Measurements from ENCODE around the gene ATP2A2.
A peak's percentile ranks its signal among the peaks of the same experiment; 100 is the strongest.

The ATP2A2 gene

GRCh38 chr12:110266980-110267620, 13.9 kb upstream of the ATP2A2 start:
- Histone ChIP-seq H3K9me3 (ENCODE audit: control insufficient read depth, low read length) (no peaks in the 10 kb centered on the region), H3K27ac (no peak overlapping the region), H3K36me3 (ENCODE audit: control insufficient read depth, insufficient read depth, low read length) (no peaks in the 10 kb centered on the region), H2AFZ (peak overlapping the region; percentile 18), H3K27me3 (ENCODE audit: control insufficient read depth, insufficient read depth, low read length) (no peaks in the 10 kb centered on the region), H3K9ac (no peak overlapping the region), H3K4me3 (ENCODE audit: low read depth, low read length) (no peak overlapping the region), H3K4me1 (peaks cover 4% of the 10 kb centered on the region), H3K79me2 (no peaks in the 10 kb centered on the region), H3K4me2 (ENCODE audit: low read length) (no peak overlapping the region)
- TF ChIP-seq CTCF (IDR thresholded peaks at IDR 0.05): no peak

- Histone ChIP-seq H3K4me3 (ENCODE audit: low read depth, low read length) (no peak overlapping the region), H3K4me2 (ENCODE audit: low read length) (no peak overlapping the region), H3K27ac (no peak overlapping the region), H3K79me2 (no peaks in the 10 kb centered on the region), H3K9me3 (ENCODE audit: control insufficient read depth, low read length) (no peaks in the 10 kb centered on the region), H3K9ac (no peak overlapping the region), H2AFZ (no peak overlapping the region), H3K27me3 (ENCODE audit: control insufficient read depth, insufficient read depth, low read length) (no peaks in the 10 kb centered on the region), H3K36me3 (ENCODE audit: control insufficient read depth, insufficient read depth, low read length) (no peaks in the 10 kb centered on the region), H3K4me1 (peaks cover 4% of the 10 kb centered on the region)
- TF ChIP-seq CTCF (IDR thresholded peaks at IDR 0.05): no peak
Measured at GRCh38 chr12:110269622-110270124, 11.4 kb upstream of the ATP2A2 start.

GRCh38 chr12:110270125-110270962, 10.7 kb upstream of the ATP2A2 start:
- no peak overlapping the region for H3K4me2 ChIP-seq (ENCODE audit: low read length)
- no peaks in the 10 kb centered on the region for H3K27me3 ChIP-seq (ENCODE audit: control insufficient read depth, insufficient read depth, low read length)
- no peak for TF ChIP-seq CTCF (IDR thresholded peaks at IDR 0.05)
- H3K36me3 ChIP-seq (ENCODE audit: control insufficient read depth, insufficient read depth, low read length): no peaks in the 10 kb centered on the region
- H3K79me2 ChIP-seq: no peaks in the 10 kb centered on the region
- H3K9me3 ChIP-seq (ENCODE audit: control insufficient read depth, low read length): no peaks in the 10 kb centered on the region
- H3K4me3 ChIP-seq (ENCODE audit: low read depth, low read length): no peak overlapping the region
- no peak overlapping the region for H2AFZ ChIP-seq
- peaks cover 4% of the 10 kb centered on the region for H3K4me1 ChIP-seq
- H3K27ac ChIP-seq: no peak overlapping the region
- H3K9ac ChIP-seq: no peak overlapping the region

- no peaks in the 10 kb centered on the region for H3K9me3 ChIP-seq (ENCODE audit: control insufficient read depth, low read length)
- H3K27me3 ChIP-seq (ENCODE audit: control insufficient read depth, insufficient read depth, low read length): no peaks in the 10 kb centered on the region
- no peak overlapping the region for H3K27ac ChIP-seq
- no peaks in the 10 kb centered on the region for H3K79me2 ChIP-seq
- H2AFZ ChIP-seq: no peak overlapping the region
- H3K36me3 ChIP-seq (ENCODE audit: control insufficient read depth, insufficient read depth, low read length): no peaks in the 10 kb centered on the region
- TF ChIP-seq CTCF (IDR thresholded peaks at IDR 0.05): no peak
- H3K4me1 ChIP-seq: peaks cover 4% of the 10 kb centered on the region
- H3K4me3 ChIP-seq (ENCODE audit: low read depth, low read length): no peak overlapping the region
- H3K4me2 ChIP-seq (ENCODE audit: low read length): no peak overlapping the region
- H3K9ac ChIP-seq: no peak overlapping the region
Measured at GRCh38 chr12:110271015-110271414, 10.0 kb upstream of the ATP2A2 start.
